GM12872 (cell line): ENCODE measurements around the gene PTPRN2.

ENCODE experiments used
- CTCF ChIP-seq: IDR thresholded peaks from 3 replicates; pipeline ENCODE4 v1.5.1; 2011; ENCODE audit warnings: low read depth, mild to moderate bottlenecking, low read length, moderate library complexity; ENCODE audit not compliant: insufficient read depth

Gene PTPRN2

DNA sequence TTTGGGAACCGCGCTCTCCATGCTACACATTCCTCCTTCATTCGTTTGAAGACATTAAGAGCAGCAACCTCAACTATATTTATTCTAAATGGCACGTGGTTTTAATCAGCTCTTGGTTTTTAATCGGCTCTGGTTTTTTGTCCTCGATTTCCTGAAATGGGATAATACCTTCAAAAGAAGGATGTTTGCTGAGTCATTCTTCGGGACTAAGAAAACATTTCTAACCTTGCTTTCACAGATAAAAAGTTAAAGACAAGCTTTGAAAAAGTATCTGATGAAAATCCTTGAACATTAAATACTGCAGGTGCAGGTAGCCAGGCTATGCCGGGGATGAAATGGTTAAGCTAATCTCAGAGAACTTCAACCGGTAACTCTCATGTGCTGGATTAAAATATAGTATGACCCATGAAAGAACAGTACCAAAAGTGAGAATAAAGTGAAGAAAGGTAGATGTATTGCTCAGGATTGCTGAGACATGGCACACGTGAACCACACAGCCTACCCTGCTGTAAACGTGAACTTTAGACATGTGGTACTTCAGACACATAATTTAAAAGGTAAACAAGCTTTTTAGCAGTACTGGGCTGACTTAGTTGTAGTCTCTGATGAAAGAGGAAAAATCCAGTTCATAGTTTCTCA is 89.1 kb downstream of the PTPRN2 start:
- no peak for TF ChIP-seq CTCF

DNA sequence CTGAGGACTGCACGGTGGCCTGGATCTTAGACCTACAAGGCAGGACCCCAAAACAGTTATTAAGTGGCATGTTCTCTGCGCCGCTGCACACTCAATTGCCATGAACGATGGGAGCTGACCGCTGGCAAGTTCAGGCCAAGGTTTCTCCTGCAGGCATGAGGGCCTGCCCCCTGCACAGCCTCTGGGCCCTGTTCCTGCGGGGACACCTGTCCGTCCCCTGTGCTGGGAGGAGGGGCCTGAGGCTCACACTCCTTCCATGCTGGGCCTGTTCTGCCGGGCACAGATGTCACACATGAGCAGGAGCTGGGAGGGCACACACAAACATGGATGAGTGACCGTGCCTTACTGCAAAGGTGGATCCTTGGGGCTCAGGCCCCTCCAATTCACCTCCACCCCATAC is 90.0 kb downstream of the PTPRN2 start:
- no peak for TF ChIP-seq CTCF

- TF ChIP-seq CTCF = no peak
Observed at GRCh38 chr7:158495786-158496185, 91.8 kb downstream of the PTPRN2 start.

DNA sequence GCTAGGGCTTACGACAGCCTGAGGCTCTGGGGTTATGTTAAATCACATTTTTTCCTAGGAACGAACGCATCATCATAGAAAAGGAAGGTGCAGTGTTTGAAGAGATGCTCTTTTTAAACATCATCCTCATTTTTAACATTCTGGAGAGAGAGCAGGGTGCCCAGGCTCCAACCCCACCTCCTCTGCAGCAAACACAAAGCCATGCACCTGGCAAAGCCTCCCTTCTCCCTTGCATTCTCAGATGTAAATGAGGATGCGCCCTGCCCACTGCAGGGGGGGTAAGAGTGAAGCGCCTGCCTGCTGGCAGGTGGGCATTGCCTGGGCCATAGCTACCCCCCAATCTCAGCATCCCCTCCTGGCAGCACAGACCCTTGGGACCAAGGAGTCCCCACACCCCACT is 92.4 kb downstream of the PTPRN2 start:
- TF ChIP-seq CTCF = no peak

DNA sequence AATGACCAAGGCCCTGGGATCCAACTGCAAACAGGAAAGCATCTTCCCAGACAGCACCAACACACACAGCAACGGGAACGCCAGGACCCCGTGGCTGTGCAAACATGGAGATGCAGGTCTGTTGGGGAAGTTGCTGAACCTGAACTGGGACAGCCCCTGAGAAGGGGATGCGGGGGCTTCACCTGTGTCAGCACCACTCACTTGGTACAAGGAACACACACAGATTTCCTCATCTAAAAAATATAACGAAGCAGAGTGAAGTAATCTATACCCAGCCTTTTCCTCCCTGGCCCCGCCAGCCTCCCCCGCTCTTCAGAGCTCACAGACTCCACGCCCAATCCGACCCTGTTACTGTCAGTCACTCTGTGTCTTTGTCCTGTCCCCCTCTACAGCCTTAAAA is 93.0 kb downstream of the PTPRN2 start:
- TF ChIP-seq CTCF = no peak

DNA sequence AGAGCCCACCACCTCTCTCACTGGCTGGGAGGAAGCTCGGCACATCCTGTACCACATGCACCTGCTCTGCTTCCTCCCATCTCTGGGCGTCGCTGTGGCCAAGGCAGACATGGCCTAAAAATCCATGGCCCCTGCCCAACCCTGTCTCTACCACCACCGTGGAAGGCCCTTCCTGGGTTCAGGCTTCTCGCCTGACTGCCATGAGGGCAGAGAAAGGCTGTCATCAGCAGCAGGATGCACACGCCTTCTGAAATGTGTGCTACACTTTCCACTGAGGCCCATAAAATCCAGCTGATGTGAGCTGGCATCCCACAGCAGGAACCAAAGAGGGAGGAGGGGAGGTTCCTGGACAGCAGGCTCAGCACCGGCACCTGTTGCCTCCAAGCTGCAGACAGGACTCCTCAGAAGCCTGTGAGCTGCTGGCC is 93.4 kb downstream of the PTPRN2 start:
- no peak for TF ChIP-seq CTCF

GRCh38 chr7:158492367-158492764 is 95.3 kb downstream of the PTPRN2 start:
- TF ChIP-seq CTCF = no peak

DNA sequence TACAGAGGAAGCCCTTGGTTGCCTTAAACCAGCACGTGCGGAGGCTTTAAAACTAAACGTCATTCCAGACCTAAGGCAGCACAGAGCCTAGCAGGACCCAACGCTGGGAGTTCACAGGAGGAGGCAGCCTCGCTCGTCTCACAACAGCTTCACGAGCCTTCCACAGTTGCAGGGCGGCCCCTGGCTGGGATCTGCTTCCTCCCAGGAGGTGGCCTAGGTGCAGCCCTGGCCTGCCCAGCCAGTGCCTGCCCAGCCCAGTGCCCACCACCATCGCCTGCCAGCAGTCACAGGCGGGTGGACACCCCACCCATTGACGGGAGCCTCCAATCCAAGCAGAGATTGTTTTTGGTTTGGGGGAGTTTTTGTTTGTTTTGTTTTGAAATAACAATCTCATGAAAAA is 96.5 kb downstream of the PTPRN2 start:
- TF ChIP-seq CTCF = no peak
